SK-N-SH treated with all-trans-retinoic acid at 6 μM for 48 hours (cell line): Measurements from ENCODE around the gene SCAF1.

ENCODE experiments used
- GLIS3 ChIP-seq: fragments of 250-450 bp; sonication (Bioruptor Pico); IDR thresholded peaks from 2 replicates; pipeline ENCODE4 v1.5.0; 2020; ENCODE audit warnings: mild to moderate bottlenecking, moderate library complexity
- ZFP30 ChIP-seq: fragments of 450-650 bp; formaldehyde crosslinking; IDR thresholded peaks from 2 replicates; pipeline ENCODE4 v1.5.0; 2022; ENCODE audit warnings: mild to moderate bottlenecking, moderate library complexity
- ZNF8 ChIP-seq: fragments of 450-650 bp; formaldehyde crosslinking; IDR thresholded peaks from 2 replicates; pipeline ENCODE4 v1.5.0; 2020; ENCODE audit warnings: mild to moderate bottlenecking, moderate library complexity
- TF ChIP-seq, protein P1 (sequence below): fragments of 250-450 bp; sonication (Bioruptor Pico); IDR thresholded peaks from 2 replicates; pipeline ENCODE4 v1.8.0; 2020; ENCODE audit warnings: mild to moderate bottlenecking, moderate library complexity, borderline replicate concordance
- TF ChIP-seq, protein P2 (sequence below): fragments of 250-450 bp; sonication (Bioruptor Pico); IDR thresholded peaks from 2 replicates; pipeline ENCODE4 v1.5.1; 2020; ENCODE audit warnings: low read depth, mild to moderate bottlenecking, moderate library complexity

DNA sequence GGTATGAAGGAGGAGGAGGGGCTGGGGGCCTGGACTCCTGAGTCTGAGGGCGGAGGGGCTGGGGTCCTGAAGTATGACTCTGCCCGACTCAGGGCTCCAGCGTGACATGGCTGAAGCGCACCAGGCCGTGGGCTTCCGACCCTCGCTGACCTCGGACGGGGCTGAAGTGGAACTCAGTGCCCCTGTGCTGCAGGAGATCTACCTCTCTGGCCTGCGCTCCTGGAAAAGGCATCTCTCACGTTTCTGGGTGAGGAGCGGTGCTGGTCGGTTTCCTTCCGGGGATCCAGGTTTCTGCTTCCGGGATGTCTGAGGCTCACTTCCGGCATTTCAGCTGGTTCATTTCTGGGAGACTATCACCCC is 50.1 kb downstream of the SCAF1 start:
- TF ChIP-seq ZFP30 (CRISPR knock-in tag) (no peak), GLIS3 (no peak), ZNF8 (CRISPR knock-in tag) (no peak)
- TF ChIP-seq, protein P1, sequence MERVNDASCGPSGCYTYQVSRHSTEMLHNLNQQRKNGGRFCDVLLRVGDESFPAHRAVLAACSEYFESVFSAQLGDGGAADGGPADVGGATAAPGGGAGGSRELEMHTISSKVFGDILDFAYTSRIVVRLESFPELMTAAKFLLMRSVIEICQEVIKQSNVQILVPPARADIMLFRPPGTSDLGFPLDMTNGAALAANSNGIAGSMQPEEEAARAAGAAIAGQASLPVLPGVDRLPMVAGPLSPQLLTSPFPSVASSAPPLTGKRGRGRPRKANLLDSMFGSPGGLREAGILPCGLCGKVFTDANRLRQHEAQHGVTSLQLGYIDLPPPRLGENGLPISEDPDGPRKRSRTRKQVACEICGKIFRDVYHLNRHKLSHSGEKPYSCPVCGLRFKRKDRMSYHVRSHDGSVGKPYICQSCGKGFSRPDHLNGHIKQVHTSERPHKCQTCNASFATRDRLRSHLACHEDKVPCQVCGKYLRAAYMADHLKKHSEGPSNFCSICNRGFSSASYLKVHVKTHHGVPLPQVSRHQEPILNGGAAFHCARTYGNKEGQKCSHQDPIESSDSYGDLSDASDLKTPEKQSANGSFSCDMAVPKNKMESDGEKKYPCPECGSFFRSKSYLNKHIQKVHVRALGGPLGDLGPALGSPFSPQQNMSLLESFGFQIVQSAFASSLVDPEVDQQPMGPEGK (CRISPR knock-in tag) = no peak
- TF ChIP-seq, protein P2, sequence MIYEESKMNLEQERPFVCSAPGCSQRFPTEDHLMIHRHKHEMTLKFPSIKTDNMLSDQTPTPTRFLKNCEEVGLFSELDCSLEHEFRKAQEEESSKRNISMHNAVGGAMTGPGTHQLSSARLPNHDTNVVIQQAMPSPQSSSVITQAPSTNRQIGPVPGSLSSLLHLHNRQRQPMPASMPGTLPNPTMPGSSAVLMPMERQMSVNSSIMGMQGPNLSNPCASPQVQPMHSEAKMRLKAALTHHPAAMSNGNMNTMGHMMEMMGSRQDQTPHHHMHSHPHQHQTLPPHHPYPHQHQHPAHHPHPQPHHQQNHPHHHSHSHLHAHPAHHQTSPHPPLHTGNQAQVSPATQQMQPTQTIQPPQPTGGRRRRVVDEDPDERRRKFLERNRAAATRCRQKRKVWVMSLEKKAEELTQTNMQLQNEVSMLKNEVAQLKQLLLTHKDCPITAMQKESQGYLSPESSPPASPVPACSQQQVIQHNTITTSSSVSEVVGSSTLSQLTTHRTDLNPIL (CRISPR knock-in tag) = no peak
